HCT116 (cell line): Measurements from ENCODE around the gene ID3. TPM values are rescaled to one million over a fixed set of nuclear protein-coding genes. Genes with fewer than 3 reads are reported as not detected.

Experiments used
- ATAC-seq: fragments of 200-7000 bp; cut with Tn5 transposase; 2 replicates; pipeline ENCODE4 v1.9.1; 2020; ENCODE audit warnings: mild to moderate bottlenecking, moderate library complexity
- BruUV-seq: library from RNA; stranded (reverse); fragments of 400-500 nt; replicated peaks from 2 replicates; lab custom pipeline; 2021; lab: Mats Ljungman, UMichigan
- CTCF ChIA-PET: fragments of 300-600 bp; sonication (Branson Sonifier 250); formaldehyde crosslinking; loops from one replicate; lab custom pipeline; 2021; ENCODE audit warnings: antibody characterized with exemption; lab: Charles Lee
- POLR2A ChIA-PET: fragments of 300-600, 350-600 bp; sonication (Branson Sonifier 250); formaldehyde crosslinking; loops from one replicate; lab custom pipeline; 2021; ENCODE audit warnings: antibody characterized with exemption; lab: Charles Lee
- RAD21 ChIA-PET, 2 experiments: fragments of 300-600 bp; sonication (Branson Sonifier 250); formaldehyde crosslinking; loops; one replicate each; lab custom pipeline; 2023; ENCODE audit warnings: low total read pairs in 2 of 2; ENCODE audit not compliant: uncharacterized antibody in 2 of 2, unreplicated experiment in 2 of 2, low non-redundant PET in 1 of 2; lab: Charles Lee
- DNase-seq: peaks from one replicate; pipeline ENCODE4 v3.0.0-alpha.2; 2010; ENCODE audit warnings: low read depth, low spot score
- H2AFZ ChIP-seq: fragments of 200-600 bp; shearing (Covaris generic), sonication (generic); 2 replicates; pipeline ENCODE4 v1.6.1; 2017; ENCODE audit warnings: low read depth, mixed run types, mixed read lengths, antibody characterized with exemption, low read length; ENCODE audit not compliant: poor library complexity, severe bottlenecking
- H3K27ac ChIP-seq: 2 replicates; pipeline ENCODE4 v1.5.1; 2012; ENCODE audit warnings: low read depth, low read length
- H3K27me3 ChIP-seq: fragments of 200-600 bp; sonication (generic); 2 replicates; pipeline ENCODE4 v1.6.1; 2016; ENCODE audit warnings: mixed run types, low read length, mixed read lengths; ENCODE audit not compliant: insufficient read depth
- H3K36me3 ChIP-seq, 2 experiments: fragments of 200-500 bp in 1 of 2; fragments of 200-600 bp in 1 of 2; sonication (Bioruptor generic) in 1 of 2; sonication (generic) in 1 of 2; 2 replicates each; pipeline versions ENCODE4 v1.5.1 to v1.6.1; 2014 to 2016; ENCODE audit warnings: low read length in 2 of 2, inconsistent platforms in 1 of 2, mixed read lengths in 1 of 2, mixed run types in 1 of 2; ENCODE audit not compliant: insufficient read depth in 2 of 2, control insufficient read depth in 1 of 2
- H3K4me1 ChIP-seq, 2 experiments: fragments of 200-600 bp in 1 of 2; sonication (generic) in 1 of 2; 2 replicates each; pipeline versions ENCODE4 v1.5.1 to v1.6.1; 2012 to 2017; ENCODE audit warnings: low read length in 2 of 2, inconsistent platforms in 1 of 2, mild to moderate bottlenecking in 1 of 2, mixed read lengths in 1 of 2, mixed run types in 1 of 2, moderate library complexity in 1 of 2; ENCODE audit not compliant: insufficient read depth in 2 of 2, control insufficient read depth in 1 of 2
- H3K4me2 ChIP-seq: fragments of 200-600 bp; sonication (generic); 2 replicates; pipeline ENCODE4 v1.6.1; 2017; ENCODE audit warnings: mixed run types, low read length, mixed read lengths
- H3K4me3 ChIP-seq, 2 experiments: fragments of 200-600 bp in 1 of 2; sonication (generic) in 1 of 2; replicated peaks in 1 of 2; 2 replicates each; pipeline ENCODE4 v1.5.1; 2011 to 2016; ENCODE audit warnings: low read length in 2 of 2, control low read depth in 1 of 2, low read depth in 1 of 2, mild to moderate bottlenecking in 1 of 2, mixed read lengths in 1 of 2, mixed run types in 1 of 2
- H3K79me2 ChIP-seq: fragments of 200-600 bp; sonication (generic); 2 replicates; pipeline ENCODE4 v1.6.1; 2017; ENCODE audit warnings: mild to moderate bottlenecking, mixed run types, low read length, moderate library complexity, mixed read lengths; ENCODE audit not compliant: insufficient read depth
- H3K9ac ChIP-seq: fragments of 200-600 bp; sonication (generic); 2 replicates; pipeline ENCODE4 v1.6.1; 2016; ENCODE audit warnings: low read length, mixed read lengths
- H3K9me2 ChIP-seq: fragments of 200-600 bp; sonication (generic), shearing (Covaris generic); 2 replicates; pipeline ENCODE4 v1.6.1; 2017; ENCODE audit warnings: mixed run types, mild to moderate bottlenecking, moderate library complexity; ENCODE audit not compliant: insufficient read depth
- H3K9me3 ChIP-seq, 2 experiments: fragments of 200-500 bp in 1 of 2; fragments of 200-600 bp in 1 of 2; sonication (Bioruptor generic) in 1 of 2; sonication (generic) in 1 of 2; 2 replicates each; pipeline ENCODE4 v1.6.1; 2014 to 2017; ENCODE audit warnings: low read length in 2 of 2, mixed read lengths in 2 of 2, inconsistent platforms in 1 of 2, low read depth in 1 of 2, mild to moderate bottlenecking in 1 of 2, mixed run types in 1 of 2, moderate library complexity in 1 of 2; ENCODE audit not compliant: control insufficient read depth in 1 of 2, insufficient read depth in 1 of 2
- H4K20me1 ChIP-seq: fragments of 200-600 bp; sonication (generic), shearing (Covaris generic); 2 replicates; pipeline ENCODE4 v1.6.1; 2017; ENCODE audit warnings: mixed run types, mild to moderate bottlenecking, moderate library complexity; ENCODE audit not compliant: insufficient read depth
- CBX3 ChIP-seq: IDR thresholded peaks from 2 replicates; pipeline ENCODE4 v1.6.1; 2012; ENCODE audit warnings: low read depth
- ELF1 ChIP-seq: IDR thresholded peaks from 2 replicates; pipeline ENCODE4 v1.6.1; 2012; ENCODE audit warnings: low read depth, borderline replicate concordance
- EZH2 ChIP-seq: fragments of 200-600 bp; sonication (generic); IDR thresholded peaks from 2 replicates; pipeline ENCODE4 v1.6.1; 2017; ENCODE audit warnings: antibody characterized with exemption, mixed run types
- EZH2phosphoT487 ChIP-seq: fragments of 200-600 bp; IDR thresholded peaks from 2 replicates; pipeline ENCODE4 v1.6.1; 2018; ENCODE audit warnings: antibody characterized with exemption, borderline replicate concordance
- JUND ChIP-seq: IDR thresholded peaks from 2 replicates; pipeline ENCODE4 v1.6.1; 2012
- POLR2AphosphoS5 ChIP-seq: IDR thresholded peaks from 2 replicates; pipeline ENCODE4 v1.6.1; 2011; ENCODE audit warnings: mild to moderate bottlenecking, low read depth, low read length, moderate library complexity
- RAD21 ChIP-seq: IDR thresholded peaks from 2 replicates; pipeline ENCODE4 v1.6.1; 2012; ENCODE audit warnings: low read depth, mild to moderate bottlenecking
- SIN3A ChIP-seq: IDR thresholded peaks from 2 replicates; pipeline ENCODE4 v1.6.1; 2012; ENCODE audit warnings: low read depth
- TCF7L2 ChIP-seq: IDR thresholded peaks from 2 replicates; pipeline ENCODE4 v1.7.0; 2011; ENCODE audit warnings: borderline replicate concordance, inconsistent platforms; ENCODE audit not compliant: insufficient read depth, insufficient read length; ENCODE audit errors: extremely low read depth
- YY1 ChIP-seq: IDR thresholded peaks from 2 replicates; pipeline ENCODE4 v1.6.1; 2011; ENCODE audit warnings: low read length, low read depth, moderate library complexity, mild to moderate bottlenecking; ENCODE audit not compliant: insufficient replicate concordance; ENCODE audit errors: extremely low read depth
- ZFX ChIP-seq: fragments of 450-650 bp; IDR thresholded peaks from 2 replicates; pipeline ENCODE4 v1.6.1; 2017
- intact Hi-C: fragments of 100-400 bp; cut with micrococcal nuclease; formaldehyde crosslinking; loops from 2 replicates; pipeline ENCODE4 v1.10.0; 2022
- total RNA-seq: library from RNA; stranded (reverse); gene quantifications from one replicate; pipeline ENCODE4 v1.2.1, GENCODE V29; 2021; ENCODE audit not compliant: unreplicated experiment
- TF ChIP-seq, protein P1 (sequence below), 3 experiments: fragments of 200-600 bp in 1 of 3; sonication (generic) in 1 of 3; IDR thresholded peaks in 2 of 3; conservative IDR thresholded peaks in 1 of 3; 2 replicates each; pipeline ENCODE4 v1.5.1; 2012 to 2017; ENCODE audit warnings: low read depth in 2 of 3, low read length in 2 of 3, antibody characterized with exemption in 1 of 3, borderline replicate concordance in 1 of 3, control low read depth in 1 of 3, mild to moderate bottlenecking in 1 of 3, mixed read lengths in 1 of 3, mixed run types in 1 of 3, moderate library complexity in 1 of 3; ENCODE audit not compliant: insufficient read depth in 1 of 3
- TF ChIP-seq, protein P2 (sequence below): IDR thresholded peaks from 2 replicates; pipeline ENCODE4 v1.6.1; 2011; ENCODE audit warnings: mild to moderate bottlenecking, low read length, moderate library complexity; ENCODE audit not compliant: insufficient replicate concordance; ENCODE audit errors: extremely low read depth

ID3 gene
- total RNA-seq, 1 experiment from 2014 or later: 183 TPM

- H3K9me2 ChIP-seq: no peaks in the 10 kb centered on the region
- no peaks in the 10 kb centered on the region for H3K9me3 ChIP-seq
- DNase-seq (peak; percentile 94), ATAC-seq (peak; percentile 89)
- no peaks in the 10 kb centered on the region for H3K36me3 ChIP-seq
- H3K4me1 ChIP-seq: peaks cover 5 to 32% of the 10 kb centered on the region in 2 experiments
- intact Hi-C loops: loop anchor here (1.0 to 10.0 kb wide), 5 partner anchors 42 to 563 kb away; partner anchors contain the start of genes HNRNPR and HTR1D
- H3K4me2 ChIP-seq: peak overlapping the region; percentile 86
- no peaks in the 10 kb centered on the region for H4K20me1 ChIP-seq
- POLR2A ChIA-PET: interaction anchor here (1.1 to 1.6 kb wide), 5 partner anchors 12 to 195 kb away, joined by 3 to 9 read pairs (median 4); partner anchors contain the start of genes HNRNPR and RPL11
- H3K9ac ChIP-seq: peak overlapping the region; percentile 33; the same call in 1 of the 2 replicates
- no TSS peak for BruUV-seq
- no peaks in the 10 kb centered on the region for H3K79me2 ChIP-seq
- TF ChIP-seq YY1 (peak; percentile 78), ZFX (no peak), TCF7L2 (peak; percentile 24), JUND (no peak), RAD21 (peak; percentile 99), POLR2AphosphoS5 (peak; percentile 36; the same call in 1 of the 2 replicates), ELF1 (no peak), EZH2 (no peak), CBX3 (peak; percentile 20; the same call in 1 of the 2 replicates), EZH2phosphoT487 (no peak), SIN3A (no peak)
- TF ChIP-seq, protein P1, sequence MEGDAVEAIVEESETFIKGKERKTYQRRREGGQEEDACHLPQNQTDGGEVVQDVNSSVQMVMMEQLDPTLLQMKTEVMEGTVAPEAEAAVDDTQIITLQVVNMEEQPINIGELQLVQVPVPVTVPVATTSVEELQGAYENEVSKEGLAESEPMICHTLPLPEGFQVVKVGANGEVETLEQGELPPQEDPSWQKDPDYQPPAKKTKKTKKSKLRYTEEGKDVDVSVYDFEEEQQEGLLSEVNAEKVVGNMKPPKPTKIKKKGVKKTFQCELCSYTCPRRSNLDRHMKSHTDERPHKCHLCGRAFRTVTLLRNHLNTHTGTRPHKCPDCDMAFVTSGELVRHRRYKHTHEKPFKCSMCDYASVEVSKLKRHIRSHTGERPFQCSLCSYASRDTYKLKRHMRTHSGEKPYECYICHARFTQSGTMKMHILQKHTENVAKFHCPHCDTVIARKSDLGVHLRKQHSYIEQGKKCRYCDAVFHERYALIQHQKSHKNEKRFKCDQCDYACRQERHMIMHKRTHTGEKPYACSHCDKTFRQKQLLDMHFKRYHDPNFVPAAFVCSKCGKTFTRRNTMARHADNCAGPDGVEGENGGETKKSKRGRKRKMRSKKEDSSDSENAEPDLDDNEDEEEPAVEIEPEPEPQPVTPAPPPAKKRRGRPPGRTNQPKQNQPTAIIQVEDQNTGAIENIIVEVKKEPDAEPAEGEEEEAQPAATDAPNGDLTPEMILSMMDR (IDR thresholded peaks at IDR 0.05 in 2 of 3, conservative IDR thresholded peaks at IDR 0.05 in 1 of 3; ENCODE audit: borderline replicate concordance in 1 of 3, insufficient read depth in 1 of 3, low read depth in 2 of 3, low read length in 2 of 3): peak; percentile 97 to 98 (median 97)
- TF ChIP-seq, protein P2, sequence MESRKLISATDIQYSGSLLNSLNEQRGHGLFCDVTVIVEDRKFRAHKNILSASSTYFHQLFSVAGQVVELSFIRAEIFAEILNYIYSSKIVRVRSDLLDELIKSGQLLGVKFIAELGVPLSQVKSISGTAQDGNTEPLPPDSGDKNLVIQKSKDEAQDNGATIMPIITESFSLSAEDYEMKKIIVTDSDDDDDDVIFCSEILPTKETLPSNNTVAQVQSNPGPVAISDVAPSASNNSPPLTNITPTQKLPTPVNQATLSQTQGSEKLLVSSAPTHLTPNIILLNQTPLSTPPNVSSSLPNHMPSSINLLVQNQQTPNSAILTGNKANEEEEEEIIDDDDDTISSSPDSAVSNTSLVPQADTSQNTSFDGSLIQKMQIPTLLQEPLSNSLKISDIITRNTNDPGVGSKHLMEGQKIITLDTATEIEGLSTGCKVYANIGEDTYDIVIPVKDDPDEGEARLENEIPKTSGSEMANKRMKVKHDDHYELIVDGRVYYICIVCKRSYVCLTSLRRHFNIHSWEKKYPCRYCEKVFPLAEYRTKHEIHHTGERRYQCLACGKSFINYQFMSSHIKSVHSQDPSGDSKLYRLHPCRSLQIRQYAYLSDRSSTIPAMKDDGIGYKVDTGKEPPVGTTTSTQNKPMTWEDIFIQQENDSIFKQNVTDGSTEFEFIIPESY: peak; percentile 54
- RAD21 ChIA-PET: interaction anchor here (0.6 to 1.7 kb wide), 9 partner anchors 12 to 580 kb away, joined by 3 to 31 read pairs (median 3); partner anchors contain the start of gene HTR1D (in 1 of the 2)
- H2AFZ ChIP-seq: peak overlapping the region; percentile 98
- no peak overlapping the region for H3K27ac ChIP-seq
- H3K27me3 ChIP-seq: no peaks in the 10 kb centered on the region
- peak overlapping the region; percentile 24 to 42 for H3K4me3 ChIP-seq
- CTCF ChIA-PET: interaction anchor here (0.5 to 4.6 kb wide), 29 partner anchors 8 to 1553 kb away, joined by 3 to 114 read pairs (median 4); partner anchors contain the start of genes ASAP3, E2F2 and HTR1D
Observed at GRCh38 chr1:23539698-23540266, 19.5 kb downstream of the ID3 start.
